ENCODE results near the gene UNC45B. TPM values are rescaled to one million over a fixed set of nuclear protein-coding genes. Genes with fewer than 3 reads are reported as not detected.

The UNC45B gene
- total RNA-seq, 2 donors from 2014 or later, result 0.96 TPM; not detected in 1

DNA sequence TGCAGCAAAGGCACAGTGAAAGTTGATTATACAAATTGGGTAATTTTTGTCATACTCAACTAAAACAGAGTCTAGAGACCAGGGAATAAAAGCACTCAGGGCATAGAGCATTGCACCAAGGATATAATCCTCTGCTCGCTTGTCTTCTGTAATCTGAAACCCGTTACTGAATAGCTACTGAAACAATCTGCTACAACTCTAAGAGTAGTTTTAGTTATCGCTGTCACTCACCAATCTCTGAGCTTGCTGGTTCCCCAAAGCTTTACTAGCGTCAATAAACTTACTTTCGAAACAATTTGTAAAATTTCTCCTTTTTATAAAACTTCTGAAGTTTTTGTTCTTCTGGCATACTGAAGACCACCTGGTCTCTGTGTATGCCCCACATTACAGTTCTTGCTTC, 69.5 kb downstream of the UNC45B start:
- no peak overlapping the region for H3K27ac ChIP-seq
- H3K27me3 ChIP-seq (replicated peaks; ENCODE audit: insufficient read depth), result no peaks in the 10 kb centered on the region
- H3K4me1 ChIP-seq (replicated peaks), result no peaks in the 10 kb centered on the region
- H3K36me3 ChIP-seq, result no peaks in the 10 kb centered on the region
- WGBS, result 39% methylated on average over 5 of the region's 5 CpGs
- H3K9me3 ChIP-seq, result no peaks in the 10 kb centered on the region
- no peak for DNase-seq (ENCODE audit: low spot score)
- intact Hi-C loops (cut with DNase I), result loop anchor here (5.0 kb wide), 1 partner anchor 120 kb away; no protein-coding TSS in a partner anchor
- no peak overlapping the region for H3K4me3 ChIP-seq
- TF ChIP-seq POLR2AphosphoS5 (IDR thresholded peaks at IDR 0.05), result no peak
- TF ChIP-seq, protein P1, sequence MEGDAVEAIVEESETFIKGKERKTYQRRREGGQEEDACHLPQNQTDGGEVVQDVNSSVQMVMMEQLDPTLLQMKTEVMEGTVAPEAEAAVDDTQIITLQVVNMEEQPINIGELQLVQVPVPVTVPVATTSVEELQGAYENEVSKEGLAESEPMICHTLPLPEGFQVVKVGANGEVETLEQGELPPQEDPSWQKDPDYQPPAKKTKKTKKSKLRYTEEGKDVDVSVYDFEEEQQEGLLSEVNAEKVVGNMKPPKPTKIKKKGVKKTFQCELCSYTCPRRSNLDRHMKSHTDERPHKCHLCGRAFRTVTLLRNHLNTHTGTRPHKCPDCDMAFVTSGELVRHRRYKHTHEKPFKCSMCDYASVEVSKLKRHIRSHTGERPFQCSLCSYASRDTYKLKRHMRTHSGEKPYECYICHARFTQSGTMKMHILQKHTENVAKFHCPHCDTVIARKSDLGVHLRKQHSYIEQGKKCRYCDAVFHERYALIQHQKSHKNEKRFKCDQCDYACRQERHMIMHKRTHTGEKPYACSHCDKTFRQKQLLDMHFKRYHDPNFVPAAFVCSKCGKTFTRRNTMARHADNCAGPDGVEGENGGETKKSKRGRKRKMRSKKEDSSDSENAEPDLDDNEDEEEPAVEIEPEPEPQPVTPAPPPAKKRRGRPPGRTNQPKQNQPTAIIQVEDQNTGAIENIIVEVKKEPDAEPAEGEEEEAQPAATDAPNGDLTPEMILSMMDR (IDR thresholded peaks at IDR 0.05), result no peak
- TF ChIP-seq POLR2A (IDR thresholded peaks at IDR 0.05), result no peak

DNA sequence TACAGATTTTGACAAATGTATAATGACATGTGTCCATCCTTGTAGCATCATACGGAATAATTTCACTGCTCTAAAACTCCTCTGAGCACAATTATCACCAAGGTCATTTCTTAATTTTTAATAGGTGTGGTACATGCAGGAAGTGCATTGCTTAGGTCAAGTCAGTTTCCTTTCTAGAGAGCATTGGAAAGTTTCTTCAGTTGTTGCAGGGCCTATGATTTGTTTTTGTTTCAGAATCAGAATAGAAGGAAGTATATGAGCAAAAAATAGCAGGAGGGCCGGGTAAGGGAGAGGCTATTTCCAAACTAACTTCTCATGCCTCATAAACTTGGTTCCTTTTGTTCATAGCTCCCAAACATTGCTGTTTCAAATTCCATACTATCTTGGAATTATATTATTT, 71.3 kb downstream of the UNC45B start:
- 60% methylated on average over 2 of the region's 2 CpGs for WGBS
- Histone ChIP-seq H3K9me3 (no peaks in the 10 kb centered on the region), H3K27ac (no peak overlapping the region), H3K27me3 (replicated peaks; ENCODE audit: insufficient read depth) (no peaks in the 10 kb centered on the region), H3K4me3 (no peak overlapping the region), H3K36me3 (no peaks in the 10 kb centered on the region), H3K4me1 (replicated peaks) (no peaks in the 10 kb centered on the region)
- DNase-seq (ENCODE audit: low spot score), result no peak
- TF ChIP-seq POLR2A (IDR thresholded peaks at IDR 0.05), result no peak
- TF ChIP-seq, protein P1 (IDR thresholded peaks at IDR 0.05), result no peak
- TF ChIP-seq POLR2AphosphoS5 (IDR thresholded peaks at IDR 0.05), result no peak
- intact Hi-C loops (cut with DNase I), result loop anchor here (5.0 kb wide), 1 partner anchor 118 kb away; no protein-coding TSS in a partner anchor

DNA sequence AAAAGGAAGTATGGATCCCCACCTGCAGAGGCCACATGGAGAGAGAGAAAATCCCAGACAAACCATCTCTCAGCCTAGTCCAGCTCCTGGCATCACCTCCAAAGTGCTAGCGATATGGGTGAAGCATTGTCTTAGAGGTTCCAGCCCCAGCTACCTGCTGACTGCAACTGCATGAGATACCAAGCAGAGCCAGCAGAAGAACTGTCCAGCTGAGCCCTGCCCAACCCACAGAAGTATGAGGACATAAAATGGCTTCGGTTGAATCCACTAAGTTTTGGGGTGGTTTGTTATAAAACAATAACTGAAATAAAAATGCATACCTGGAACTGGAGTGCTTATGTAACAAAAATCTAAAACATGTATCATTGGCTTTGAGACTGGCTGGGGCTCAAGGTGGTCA, 74.8 kb downstream of the UNC45B start:
- Histone ChIP-seq H3K4me3 (no peak overlapping the region), H3K27ac (no peak overlapping the region), H3K27me3 (replicated peaks; ENCODE audit: insufficient read depth) (no peaks in the 10 kb centered on the region), H3K36me3 (no peaks in the 10 kb centered on the region), H3K9me3 (no peaks in the 10 kb centered on the region), H3K4me1 (replicated peaks) (no peaks in the 10 kb centered on the region)
- no peak for DNase-seq (ENCODE audit: low spot score)
- intact Hi-C loops (cut with DNase I), result no loop called here
- 96% methylated on average over 2 of the region's 2 CpGs for WGBS
- no peak for TF ChIP-seq POLR2A (IDR thresholded peaks at IDR 0.05)
- TF ChIP-seq, protein P1 (IDR thresholded peaks at IDR 0.05), result no peak
- TF ChIP-seq POLR2AphosphoS5 (IDR thresholded peaks at IDR 0.05), result no peak

DNA sequence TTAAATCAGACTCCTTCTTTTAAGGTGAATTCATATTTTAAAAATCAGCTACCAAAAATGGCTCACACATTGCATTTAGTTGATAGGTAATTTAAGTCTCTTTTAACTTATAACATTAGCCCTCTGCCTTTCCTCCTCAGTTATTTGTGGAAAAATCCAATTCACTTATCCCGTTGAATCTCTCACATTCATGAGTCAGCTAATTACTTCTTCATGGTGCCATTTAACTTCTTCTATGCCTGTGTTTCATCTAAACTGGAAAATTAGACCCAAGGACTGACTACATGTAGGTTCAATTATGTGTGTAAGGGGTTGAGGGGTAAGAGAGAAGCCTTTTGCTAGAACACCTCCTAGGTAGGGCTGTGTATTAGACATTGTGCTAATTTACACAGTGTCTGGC, 76.8 kb downstream of the UNC45B start:
- Histone ChIP-seq H3K4me3 (no peak overlapping the region), H3K4me1 (replicated peaks) (no peaks in the 10 kb centered on the region)

DNA sequence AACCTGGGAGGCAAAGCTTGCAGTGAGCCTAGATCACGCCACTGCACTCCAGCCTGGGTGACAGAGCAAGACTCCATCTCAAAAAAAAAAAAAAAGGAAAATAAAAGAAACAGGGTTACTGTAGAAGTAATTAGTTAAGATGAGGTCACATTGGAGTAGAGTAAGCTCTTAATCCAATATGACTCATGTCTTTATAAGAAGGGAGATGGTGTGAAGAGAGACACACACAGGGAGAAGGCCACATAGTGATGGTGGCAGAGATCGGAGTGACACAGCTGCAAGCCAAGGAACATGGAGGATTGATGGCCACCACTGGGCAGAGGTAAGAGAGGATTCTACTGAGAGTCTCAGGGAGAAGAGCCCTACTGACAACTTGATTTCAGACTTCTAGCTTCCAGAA, 79.9 kb downstream of the UNC45B start:
- DNase-seq (ENCODE audit: low spot score), result no peak
- Histone ChIP-seq H3K27ac (no peak overlapping the region), H3K9me3 (no peaks in the 10 kb centered on the region), H3K4me1 (replicated peaks) (no peaks in the 10 kb centered on the region), H3K4me3 (no peak overlapping the region), H3K36me3 (no peaks in the 10 kb centered on the region), H3K27me3 (replicated peaks; ENCODE audit: insufficient read depth) (no peaks in the 10 kb centered on the region)
- WGBS, result 90% methylated on average over 2 of the region's 2 CpGs
- TF ChIP-seq, protein P1 (IDR thresholded peaks at IDR 0.05), result no peak
- TF ChIP-seq POLR2AphosphoS5 (IDR thresholded peaks at IDR 0.05) (no peak), POLR2A (IDR thresholded peaks at IDR 0.05) (no peak)
- intact Hi-C loops (cut with DNase I), result no loop called here

More for the DNA sequence above, 76.8 kb downstream of the UNC45B start:
- intact Hi-C loops (cut with DNase I), result no loop called here
- no peak overlapping the region for H3K27ac ChIP-seq
- no peaks in the 10 kb centered on the region for H3K36me3 ChIP-seq
- WGBS, result 26% methylated on average over 1 of the region's 1 CpG
- no peaks in the 10 kb centered on the region for H3K9me3 ChIP-seq
- no peaks in the 10 kb centered on the region for H3K27me3 ChIP-seq (replicated peaks; ENCODE audit: insufficient read depth)
- TF ChIP-seq, protein P1 (IDR thresholded peaks at IDR 0.05), result no peak
- TF ChIP-seq POLR2AphosphoS5 (IDR thresholded peaks at IDR 0.05) (no peak), POLR2A (IDR thresholded peaks at IDR 0.05) (no peak)
- DNase-seq (ENCODE audit: low spot score), result no peak
